ENCODE results near the gene SSBP3.
"Not testable (repeated sequence)": the region's sequence is repeated elsewhere in the genome, so short reads cannot be mapped to it uniquely, and the experiment has no call there.

Gene SSBP3

GRCh38 chr1:54392401-54392800, 13.8 kb downstream of the SSBP3 start:
- DNase-seq (ENCODE audit: low read depth in 2 of 2), result no peak

- DNase-seq (ENCODE audit: low read depth in 2 of 2), result no peak
Measured at GRCh38 chr1:54391450-54392209, 14.6 kb downstream of the SSBP3 start.

GRCh38 chr1:54390655-54391054, 15.5 kb downstream of the SSBP3 start:
- no peak for DNase-seq (ENCODE audit: low read depth in 2 of 2)

- DNase-seq (ENCODE audit: low read depth in 2 of 2), result not testable (repeated sequence)
Measured at GRCh38 chr1:54389608-54390007, 16.6 kb downstream of the SSBP3 start.

GRCh38 chr1:54387419-54387818, 18.8 kb downstream of the SSBP3 start:
- no peak for DNase-seq (ENCODE audit: low read depth in 2 of 2)

GRCh38 chr1:54385727-54386022, 20.5 kb downstream of the SSBP3 start:
- DNase-seq (ENCODE audit: low read depth in 2 of 2), result no peak

GRCh38 chr1:54384918-54385726, 21.1 kb downstream of the SSBP3 start:
- no peak for DNase-seq (ENCODE audit: low read depth in 2 of 2)

GRCh38 chr1:54384471-54384870, 21.7 kb downstream of the SSBP3 start:
- DNase-seq (ENCODE audit: low read depth in 2 of 2), result no peak

GRCh38 chr1:54381524-54381923, 24.7 kb downstream of the SSBP3 start:
- DNase-seq (ENCODE audit: low read depth in 2 of 2), result no peak

- DNase-seq (ENCODE audit: low read depth in 2 of 2), result no peak
Measured at GRCh38 chr1:54380290-54380882, 25.8 kb downstream of the SSBP3 start.

GRCh38 chr1:54379555-54380289, 26.5 kb downstream of the SSBP3 start:
- no peak for DNase-seq (ENCODE audit: low read depth in 2 of 2)

GRCh38 chr1:54378874-54379554, 27.2 kb downstream of the SSBP3 start:
- DNase-seq (ENCODE audit: low read depth in 2 of 2), result no peak

- DNase-seq (ENCODE audit: low read depth in 2 of 2), result no peak
Measured at GRCh38 chr1:54378157-54378873, 27.9 kb downstream of the SSBP3 start.

- DNase-seq (ENCODE audit: low read depth in 2 of 2), result no peak
Measured at GRCh38 chr1:54377040-54377691, 29.0 kb downstream of the SSBP3 start.

GRCh38 chr1:54376430-54377039, 29.7 kb downstream of the SSBP3 start:
- no peak for DNase-seq (ENCODE audit: low read depth in 2 of 2)

- no peak for DNase-seq (ENCODE audit: low read depth in 2 of 2)
Measured at GRCh38 chr1:54375712-54376429, 30.3 kb downstream of the SSBP3 start.

- no peak for DNase-seq (ENCODE audit: low read depth in 2 of 2)
Measured at GRCh38 chr1:54375298-54375697, 30.9 kb downstream of the SSBP3 start.

GRCh38 chr1:54374766-54375165, 31.4 kb downstream of the SSBP3 start:
- no peak for DNase-seq (ENCODE audit: low read depth in 2 of 2)

- no peak for DNase-seq (ENCODE audit: low read depth in 2 of 2)
Measured at GRCh38 chr1:54372978-54373377, 33.2 kb downstream of the SSBP3 start.

GRCh38 chr1:54371942-54372275, 34.3 kb downstream of the SSBP3 start:
- DNase-seq (ENCODE audit: low read depth in 2 of 2), result no peak

All from stimulated activated CD4-positive, alpha-beta T cell treated with anti-CD3 and anti-CD28 coated beads, Interleukin-15, amount 100 ng/mL, for 48 hours (primary cell).